Psoas muscle (tissue), 8 donors: Measurements from ENCODE around the gene TEX28. TPM values are rescaled to one million over a fixed set of nuclear protein-coding genes. Genes with fewer than 3 reads are reported as not detected.

ENCODE experiments used
- ATAC-seq, 4 donors: fragments of 200-7000 bp; cut with Tn5 transposase; one replicate each; pipeline ENCODE4 v1.9.1; 2020; ENCODE audit warnings: moderate library complexity in 3 of 4, mild to moderate bottlenecking in 2 of 4
- DNase-seq, 2 donors: peaks; one replicate each; pipeline ENCODE4 v3.0.0-alpha.2; 2020
- H3K27ac ChIP-seq: fragments of 200-600 bp; one replicate; pipeline ENCODE4 v1.8.0; 2022
- H3K27me3 ChIP-seq, 3 donors: fragments of 200-600 bp in 1 of 3; one replicate each; pipeline versions ENCODE4 v1.6.1 to v1.8.0; 2013 to 2022; ENCODE audit warnings: low read length in 2 of 3, mild to moderate bottlenecking in 2 of 3, moderate library complexity in 1 of 3; ENCODE audit not compliant: insufficient read depth in 3 of 3
- H3K36me3 ChIP-seq, 2 donors: fragments of 200-600 bp in 1 of 2; one replicate each; pipeline versions ENCODE4 v1.6.1 to v1.8.0; 2013 to 2022; ENCODE audit warnings: low read depth in 1 of 2, mild to moderate bottlenecking in 1 of 2, moderate library complexity in 1 of 2; ENCODE audit not compliant: insufficient read depth in 1 of 2
- H3K4me1 ChIP-seq: fragments of 200-600 bp; one replicate; pipeline ENCODE4 v1.8.0; 2022
- H3K4me3 ChIP-seq: fragments of 200-600 bp; one replicate; pipeline ENCODE4 v1.8.0; 2022; ENCODE audit warnings: mild to moderate bottlenecking
- H3K9me3 ChIP-seq: fragments of 200-600 bp; one replicate; pipeline ENCODE4 v1.8.0; 2022
- WGBS, 3 donors: extraction: QIAGEN DNeasy Blood & Tissue Kit; methylation state at CpG; one replicate each; pipeline versions ENCODE4 v1.1.6 to v1.1.7; 2013; 5-methylcytosine and 5-hydroxymethylcytosine counted together
- intact Hi-C, 2 donors: fragments of 100-400 bp; cut with DNase I; formaldehyde crosslinking; loops; one replicate each; pipeline versions ENCODE4 v1.11.0 to v1.14.2; 2022
- polyA plus RNA-seq, 3 donors: library from polyadenylated mRNA; stranded (reverse); fragments of 200-250 nt; gene quantifications; one replicate each; pipeline ENCODE4 v1.2.3, GENCODE V29; 2013
- total RNA-seq, 4 donors: library from RNA; stranded (reverse); fragmentation: NEBNext Ultra II Directional in 2 of 4; extraction: Animal tissue kit (Norgen Biotek cat#: 25700) in 2 of 4; gene quantifications; one replicate each; pipeline versions ENCODE4 v1.2.1 to v1.2.4, GENCODE V29; 2021 to 2023
- TF ChIP-seq, protein P1 (sequence below): fragments of 200-600 bp; IDR thresholded peaks from one replicate; pipeline ENCODE4 v1.8.0; 2022; ENCODE audit warnings: antibody characterized with exemption
- donor health status: healthy with polysubstance abuse.
- donor health status: DM: no; HTN: no; CAD: no; lungs with moderate emphysema.
- donor health status: Bipolar disorder and iron deficiency.
- donor health status: healthy.
- donor health status: DM: yes; HTN: yes; CAD: no.
- donor health status: DM: no; HTN: no; CAD: no.
- donor health status: DM: no; HTN: no; CAD: no.
- donor health status: DM: yes; HTN: yes; CAD: no.

The TEX28 gene
- total and polyA plus RNA-seq, 7 donors, result not detected

DNA sequence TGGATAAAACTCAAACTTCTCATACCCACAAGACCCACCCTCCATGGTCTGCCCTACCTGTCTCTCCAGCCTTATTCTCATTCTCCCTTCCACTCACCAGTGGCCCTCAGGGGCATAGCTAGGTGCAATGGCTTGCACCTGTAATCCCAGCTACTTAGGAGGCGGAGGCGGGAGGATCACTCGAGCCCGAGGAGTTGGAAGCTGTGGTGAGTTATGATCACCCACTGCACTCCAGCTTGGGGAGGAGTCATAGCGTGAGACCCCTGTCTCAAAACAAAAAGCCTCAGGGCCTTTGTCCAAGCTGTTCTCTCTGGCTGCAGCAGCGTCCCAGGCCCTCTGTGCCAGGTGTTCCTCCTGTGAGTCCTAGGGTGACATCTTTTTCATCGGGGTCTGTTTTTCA, 17.2 kb upstream of the TEX28 start:
- Histone ChIP-seq H3K9me3 (no peaks in the 10 kb centered on the region), H3K4me1 (no peaks in the 10 kb centered on the region), H3K36me3 (no peaks in the 10 kb centered on the region), H3K27ac (no peak overlapping the region), H3K27me3 (peaks cover 0 to 24% (median 0%) of the 10 kb centered on the region in 3 donors), H3K4me3 (no peak overlapping the region)
- DNase-seq, result no peak
- 76 to 92% (median 88%) methylated on average over 7 of the region's 7 CpGs for WGBS, 3 donors
- no peak for ATAC-seq
- TF ChIP-seq, protein P1, sequence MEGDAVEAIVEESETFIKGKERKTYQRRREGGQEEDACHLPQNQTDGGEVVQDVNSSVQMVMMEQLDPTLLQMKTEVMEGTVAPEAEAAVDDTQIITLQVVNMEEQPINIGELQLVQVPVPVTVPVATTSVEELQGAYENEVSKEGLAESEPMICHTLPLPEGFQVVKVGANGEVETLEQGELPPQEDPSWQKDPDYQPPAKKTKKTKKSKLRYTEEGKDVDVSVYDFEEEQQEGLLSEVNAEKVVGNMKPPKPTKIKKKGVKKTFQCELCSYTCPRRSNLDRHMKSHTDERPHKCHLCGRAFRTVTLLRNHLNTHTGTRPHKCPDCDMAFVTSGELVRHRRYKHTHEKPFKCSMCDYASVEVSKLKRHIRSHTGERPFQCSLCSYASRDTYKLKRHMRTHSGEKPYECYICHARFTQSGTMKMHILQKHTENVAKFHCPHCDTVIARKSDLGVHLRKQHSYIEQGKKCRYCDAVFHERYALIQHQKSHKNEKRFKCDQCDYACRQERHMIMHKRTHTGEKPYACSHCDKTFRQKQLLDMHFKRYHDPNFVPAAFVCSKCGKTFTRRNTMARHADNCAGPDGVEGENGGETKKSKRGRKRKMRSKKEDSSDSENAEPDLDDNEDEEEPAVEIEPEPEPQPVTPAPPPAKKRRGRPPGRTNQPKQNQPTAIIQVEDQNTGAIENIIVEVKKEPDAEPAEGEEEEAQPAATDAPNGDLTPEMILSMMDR, result no peak
- intact Hi-C loops, result no loop called here

DNA sequence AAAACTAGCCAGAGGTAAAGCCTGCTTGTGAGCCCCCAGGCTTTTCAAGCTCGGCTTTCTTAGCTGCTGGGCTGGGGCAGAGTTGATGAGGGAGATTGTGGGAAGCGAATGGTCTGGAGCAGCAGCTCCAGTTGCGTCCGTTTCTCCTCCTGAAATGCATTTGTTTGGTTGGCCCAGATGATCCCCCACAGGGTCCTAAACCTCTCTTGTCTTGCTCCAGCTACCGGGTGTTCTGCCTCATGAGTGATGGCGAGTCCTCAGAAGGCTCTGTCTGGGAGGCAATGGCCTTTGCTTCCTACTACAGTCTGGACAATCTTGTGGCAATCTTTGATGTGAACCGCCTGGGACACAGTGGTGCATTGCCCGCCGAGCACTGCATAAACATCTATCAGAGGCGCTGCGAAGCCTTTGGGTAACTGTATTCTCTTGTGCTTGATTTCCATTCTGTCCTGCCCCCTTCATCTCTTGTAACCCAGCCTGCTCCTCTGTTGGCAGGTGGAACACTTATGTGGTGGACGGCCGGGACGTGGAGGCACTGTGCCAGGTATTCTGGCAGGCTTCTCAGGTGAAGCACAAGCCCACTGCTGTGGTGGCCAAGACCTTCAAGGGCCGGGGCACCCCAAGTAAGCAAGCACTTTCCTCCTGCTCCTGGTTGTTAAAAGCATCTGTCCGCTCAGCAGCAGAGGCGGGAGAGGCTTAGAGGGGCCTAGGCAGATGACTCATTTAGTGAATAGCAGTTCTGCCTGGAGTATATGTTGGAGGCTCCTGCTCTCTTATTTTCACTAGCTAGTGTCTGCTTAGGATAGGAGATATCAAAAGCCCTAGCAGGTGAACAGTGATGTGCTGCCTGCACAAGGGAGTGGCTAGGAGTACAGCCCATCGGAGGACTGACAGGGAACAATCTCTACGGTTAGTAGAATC, 16.0 kb upstream of the TEX28 start:
- Histone ChIP-seq H3K27me3 (peaks cover 0 to 24% (median 0%) of the 10 kb centered on the region in 3 donors), H3K4me3 (no peak overlapping the region), H3K27ac (no peak overlapping the region), H3K36me3 (no peaks in the 10 kb centered on the region), H3K4me1 (no peaks in the 10 kb centered on the region), H3K9me3 (no peaks in the 10 kb centered on the region)
- no peak for ATAC-seq
- TF ChIP-seq, protein P1, result no peak
- DNase-seq, result no peak
- WGBS, 3 donors, result 69 to 77% (median 75%) methylated on average over 17 to 19 of the region's 19 CpGs
- intact Hi-C loops, result no loop called here

DNA sequence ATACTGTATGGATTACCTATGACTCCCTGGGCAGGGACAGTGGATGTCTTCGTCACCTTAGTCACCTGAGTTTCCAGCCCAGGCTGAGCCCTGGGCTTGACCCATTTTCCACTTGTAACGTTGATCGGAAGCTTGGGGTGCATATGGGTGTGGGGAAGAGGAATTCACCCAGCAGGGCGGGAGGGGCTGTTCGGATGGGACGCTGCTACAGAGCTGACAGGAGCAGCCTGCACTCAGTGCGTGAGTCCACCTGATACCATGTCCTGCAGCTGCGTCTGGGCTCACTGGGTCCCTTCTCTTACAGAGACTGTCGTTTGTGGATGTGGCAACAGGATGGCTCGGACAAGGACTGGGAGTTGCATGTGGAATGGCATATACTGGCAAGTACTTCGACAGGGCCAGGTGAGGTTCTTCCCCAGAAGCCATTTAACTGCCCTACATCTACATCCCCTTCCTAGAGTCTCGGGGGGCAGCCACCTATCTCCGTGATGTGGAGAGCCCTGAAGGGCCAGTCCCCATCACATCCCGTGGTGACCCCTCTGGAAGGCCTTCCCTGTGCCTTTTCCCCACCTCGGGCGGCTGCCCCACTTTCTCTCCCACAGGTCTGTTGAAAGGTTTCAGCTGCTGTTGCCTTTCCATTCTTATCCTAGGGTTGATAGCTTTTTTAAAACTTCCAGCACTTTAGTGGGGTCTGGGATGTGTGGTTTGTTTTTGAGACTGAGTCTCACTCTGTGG, 14.3 kb upstream of the TEX28 start:
- no peak overlapping the region for H3K4me3 ChIP-seq
- no peak overlapping the region for H3K27ac ChIP-seq

DNA sequence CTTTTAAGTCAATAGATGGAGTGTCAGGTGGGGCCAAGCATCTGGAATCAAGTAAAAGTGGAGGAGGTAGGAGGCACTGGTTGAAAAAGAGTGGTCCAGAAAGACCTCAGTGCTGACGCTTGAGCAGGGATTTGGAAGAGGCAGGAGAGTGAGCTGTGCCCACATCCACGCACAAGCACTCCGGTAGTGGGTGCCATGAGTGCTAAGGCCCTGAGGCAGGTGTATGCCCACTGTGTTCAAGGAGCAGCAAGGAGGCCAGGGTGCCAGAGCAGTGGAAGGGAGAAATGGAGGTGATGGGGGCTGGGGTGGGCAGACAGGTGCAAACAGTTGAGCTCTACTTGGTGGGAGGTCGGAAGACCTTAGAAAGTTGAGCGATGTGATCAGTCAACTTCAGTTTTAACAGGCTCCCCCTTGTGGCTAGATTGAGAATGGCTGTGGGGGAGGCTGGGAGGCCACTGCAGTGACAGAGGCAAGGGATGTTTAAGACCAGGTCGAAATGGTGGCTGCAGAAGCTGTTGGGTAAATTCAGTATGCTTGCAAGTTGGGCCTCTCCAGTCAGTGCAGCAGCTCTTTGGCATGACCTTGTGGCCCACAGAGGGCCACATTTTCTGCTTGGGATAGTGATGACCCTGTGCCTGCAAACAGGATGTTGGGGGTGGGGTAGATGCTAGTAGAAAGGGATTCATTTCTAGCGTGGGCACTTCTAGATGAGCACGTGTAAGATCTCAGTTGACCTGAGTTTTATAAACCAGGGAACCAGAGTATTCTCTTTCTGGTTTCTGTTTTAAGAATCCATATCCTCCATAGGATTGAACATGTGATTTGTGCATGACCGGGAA, 13.4 kb upstream of the TEX28 start:
- TF ChIP-seq, protein P1, result peak; percentile 67
- DNase-seq (peak; percentile 48 to 66), ATAC-seq (peak; percentile 35 to 76 (median 64))
- Histone ChIP-seq H3K4me3 (no peak overlapping the region), H3K4me1 (no peaks in the 10 kb centered on the region), H3K36me3 (no peaks in the 10 kb centered on the region), H3K9me3 (no peaks in the 10 kb centered on the region), H3K27me3 (peaks cover 0 to 14% (median 0%) of the 10 kb centered on the region in 3 donors), H3K27ac (no peak overlapping the region)
- intact Hi-C loops, result no loop called here
- 45 to 50% (median 50%) methylated on average over 9 of the region's 9 CpGs for WGBS, 3 donors

More for the DNA sequence above, 14.3 kb upstream of the TEX28 start:
- Histone ChIP-seq H3K27me3 (peaks cover 0 to 19% (median 0%) of the 10 kb centered on the region in 3 donors), H3K9me3 (no peaks in the 10 kb centered on the region), H3K36me3 (no peaks in the 10 kb centered on the region), H3K4me1 (no peaks in the 10 kb centered on the region)
- no peak for ATAC-seq
- intact Hi-C loops, result no loop called here
- TF ChIP-seq, protein P1, result no peak
- WGBS, 3 donors, result 77 to 90% (median 87%) methylated on average over 15 to 16 of the region's 16 CpGs
- no peak for DNase-seq
